ENCODE data around the gene CCR6. TPM values are rescaled to one million over a fixed set of nuclear protein-coding genes. Genes with fewer than 3 reads are reported as not detected.

The CCR6 gene
- polyA plus RNA-seq, 2 donors, result 0.27 TPM; not detected in 1

DNA sequence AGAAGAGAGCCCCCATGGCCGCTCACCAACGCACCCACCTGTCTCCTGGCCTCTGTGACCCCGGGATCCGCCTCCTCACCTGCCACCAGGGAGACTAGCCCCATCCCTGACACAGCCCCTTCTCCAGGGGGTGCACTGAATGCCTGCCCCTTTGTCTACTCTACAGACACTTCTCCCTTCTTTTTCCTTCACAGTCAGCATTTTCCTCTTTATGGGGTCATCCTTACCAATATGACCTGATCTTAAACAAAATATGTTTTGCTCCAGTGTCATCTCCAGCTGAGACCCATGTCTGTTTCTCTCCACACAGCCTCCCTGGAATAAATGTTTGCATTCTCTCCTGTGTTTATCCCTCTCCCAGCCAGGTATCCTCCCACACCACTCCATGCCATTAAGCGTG lies 14.6 kb upstream of the CCR6 start:
- WGBS, 2 donors, result 82 to 83% methylated on average over 5 of the region's 5 CpGs
- H3K9me3 ChIP-seq (ENCODE audit: control insufficient read depth in 2 of 2, insufficient read depth in 1 of 2, low read depth in 1 of 2, low read length in 1 of 2), result no peaks in the 10 kb centered on the region

GRCh38 chr6:167109651-167110050 lies 13.2 kb upstream of the CCR6 start:
- 39 to 57% methylated on average over 6 of the region's 6 CpGs for WGBS, 2 donors
- H3K4me3 ChIP-seq (ENCODE audit: low read depth in 1 of 2, low read length in 2 of 2), result no peak overlapping the region
- no peak overlapping the region for H3K27ac ChIP-seq (ENCODE audit: low read depth in 2 of 2, low read length in 1 of 2)
- peaks cover 0 to 2% of the 10 kb centered on the region in 2 donors for H3K4me1 ChIP-seq (ENCODE audit: control insufficient read depth in 2 of 2, insufficient read depth in 2 of 2, low read length in 1 of 2)
- no peaks in the 10 kb centered on the region for H3K9me3 ChIP-seq (ENCODE audit: control insufficient read depth in 2 of 2, insufficient read depth in 1 of 2, low read depth in 1 of 2, low read length in 1 of 2)
- H3K36me3 ChIP-seq (ENCODE audit: control insufficient read depth in 2 of 2, insufficient read depth in 2 of 2, low read length in 1 of 2), result no peaks in the 10 kb centered on the region
- H3K27me3 ChIP-seq (ENCODE audit: control insufficient read depth in 1 of 2, insufficient read depth in 2 of 2, low read length in 2 of 2), result no peaks in the 10 kb centered on the region

More for the DNA sequence above, 14.6 kb upstream of the CCR6 start:
- Histone ChIP-seq H3K36me3 (ENCODE audit: control insufficient read depth in 2 of 2, insufficient read depth in 2 of 2, low read length in 1 of 2) (no peaks in the 10 kb centered on the region), H3K4me3 (ENCODE audit: low read depth in 1 of 2, low read length in 2 of 2) (no peak overlapping the region), H3K27me3 (ENCODE audit: control insufficient read depth in 1 of 2, insufficient read depth in 2 of 2, low read length in 2 of 2) (no peaks in the 10 kb centered on the region), H3K27ac (ENCODE audit: low read depth in 2 of 2, low read length in 1 of 2) (no peak overlapping the region), H3K4me1 (ENCODE audit: control insufficient read depth in 2 of 2, insufficient read depth in 2 of 2, low read length in 1 of 2) (peaks cover 0 to 2% of the 10 kb centered on the region in 2 donors)

DNA sequence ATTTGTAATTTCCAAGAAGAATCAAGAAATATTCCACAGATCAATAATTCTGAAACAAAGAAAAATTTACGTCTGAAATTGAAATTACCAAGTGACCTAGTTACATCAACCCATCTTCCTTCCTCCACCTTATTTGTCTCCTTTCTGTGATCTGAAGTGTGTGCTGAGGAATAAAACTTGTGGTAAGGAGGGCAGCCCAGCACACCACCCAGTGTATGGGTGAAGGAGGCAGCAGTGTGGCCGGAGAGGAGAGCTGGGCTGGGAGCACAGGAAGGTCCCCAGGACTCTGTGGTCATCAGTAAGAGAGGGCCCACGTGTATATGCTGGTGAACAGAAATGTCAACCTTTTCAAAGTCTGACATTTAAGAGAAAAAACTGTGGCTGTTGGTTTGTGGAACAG lies 11.3 kb upstream of the CCR6 start:
- no peak overlapping the region for H3K27ac ChIP-seq (ENCODE audit: low read depth in 2 of 2, low read length in 1 of 2)
- no peaks in the 10 kb centered on the region for H3K9me3 ChIP-seq (ENCODE audit: control insufficient read depth in 2 of 2, insufficient read depth in 1 of 2, low read depth in 1 of 2, low read length in 1 of 2)
- WGBS, 2 donors, result 64 to 66% methylated on average over 3 of the region's 3 CpGs
- H3K4me1 ChIP-seq (ENCODE audit: control insufficient read depth in 2 of 2, insufficient read depth in 2 of 2, low read length in 1 of 2), result peaks cover 1 to 8% of the 10 kb centered on the region in 2 donors
- H3K4me3 ChIP-seq (ENCODE audit: low read depth in 1 of 2, low read length in 2 of 2), result no peak overlapping the region
- no peaks in the 10 kb centered on the region for H3K36me3 ChIP-seq (ENCODE audit: control insufficient read depth in 2 of 2, insufficient read depth in 2 of 2, low read length in 1 of 2)
- no peaks in the 10 kb centered on the region for H3K27me3 ChIP-seq (ENCODE audit: control insufficient read depth in 1 of 2, insufficient read depth in 2 of 2, low read length in 2 of 2)

DNA sequence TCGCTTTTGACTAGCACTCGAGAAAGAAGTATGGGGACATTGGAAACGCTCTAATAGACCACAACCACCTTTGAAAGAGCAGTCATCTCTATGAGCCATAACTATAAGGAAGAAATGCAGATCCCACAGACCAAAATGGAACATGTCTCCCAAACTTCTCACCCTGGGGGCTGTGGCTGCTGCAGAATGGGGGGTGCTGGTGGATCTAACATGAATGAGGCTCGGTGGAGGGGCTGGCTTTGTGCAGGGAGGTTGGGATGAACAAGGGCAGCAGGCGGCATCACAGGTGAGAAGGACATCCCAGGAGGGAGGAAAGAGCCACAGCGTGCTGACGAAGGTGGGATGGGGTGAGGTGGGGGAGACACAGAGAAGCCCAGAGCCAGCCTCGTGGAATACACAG lies 10.5 kb upstream of the CCR6 start:
- Histone ChIP-seq H3K27me3 (ENCODE audit: control insufficient read depth in 1 of 2, insufficient read depth in 2 of 2, low read length in 2 of 2) (no peaks in the 10 kb centered on the region), H3K9me3 (ENCODE audit: control insufficient read depth in 2 of 2, insufficient read depth in 1 of 2, low read depth in 1 of 2, low read length in 1 of 2) (peaks cover 0 to 3% of the 10 kb centered on the region in 2 donors), H3K27ac (ENCODE audit: low read depth in 2 of 2, low read length in 1 of 2) (no peak overlapping the region), H3K4me3 (ENCODE audit: low read depth in 1 of 2, low read length in 2 of 2) (no peak overlapping the region), H3K36me3 (ENCODE audit: control insufficient read depth in 2 of 2, insufficient read depth in 2 of 2, low read length in 1 of 2) (no peaks in the 10 kb centered on the region), H3K4me1 (ENCODE audit: control insufficient read depth in 2 of 2, insufficient read depth in 2 of 2, low read length in 1 of 2) (peaks cover 2 to 9% of the 10 kb centered on the region in 2 donors)
- WGBS, 2 donors, result 80 to 82% methylated on average over 8 of the region's 8 CpGs

DNA sequence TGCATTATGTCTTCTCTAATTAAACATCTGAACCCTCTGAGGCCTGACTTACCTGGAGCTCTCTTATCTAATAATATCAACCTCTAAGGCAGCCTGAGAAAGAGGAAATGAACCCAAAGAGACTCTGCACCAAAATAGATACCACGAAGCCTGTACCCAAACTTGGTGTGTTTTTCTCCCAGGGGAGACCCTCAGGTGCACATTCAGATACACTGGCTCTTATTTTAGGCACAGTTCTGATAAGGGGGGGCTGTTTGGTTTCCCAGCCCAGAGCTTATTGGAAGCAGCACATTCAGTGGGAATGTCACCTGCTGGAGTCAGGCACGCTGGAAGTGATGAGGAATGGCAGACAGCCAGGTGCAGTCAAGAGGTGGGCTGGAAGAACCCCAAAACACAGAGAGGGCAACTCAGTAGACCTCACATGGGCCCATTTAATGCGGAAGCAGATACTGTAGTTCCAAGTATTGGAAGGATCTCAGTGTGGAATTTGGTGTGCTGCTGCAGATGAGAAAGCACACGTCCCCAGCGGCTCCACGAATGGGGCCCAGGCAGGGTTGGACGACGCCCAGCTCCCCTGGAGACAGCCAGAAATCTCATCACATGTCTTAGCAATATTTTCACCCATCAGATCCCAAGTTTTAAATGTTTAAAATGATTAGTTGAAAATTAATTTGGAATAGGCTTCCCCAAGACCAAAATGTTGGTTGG lies 9.7 kb upstream of the CCR6 start:
- H3K4me3 ChIP-seq (ENCODE audit: low read depth in 1 of 2, low read length in 2 of 2), result no peak overlapping the region
- 63 to 70% methylated on average over 8 of the region's 8 CpGs for WGBS, 2 donors

GRCh38 chr6:167113935-167114910 lies 8.7 kb upstream of the CCR6 start:
- Histone ChIP-seq H3K4me3 (ENCODE audit: low read depth in 1 of 2, low read length in 2 of 2) (no peak overlapping the region), H3K36me3 (ENCODE audit: control insufficient read depth in 2 of 2, insufficient read depth in 2 of 2, low read length in 1 of 2) (no peaks in the 10 kb centered on the region), H3K4me1 (ENCODE audit: control insufficient read depth in 2 of 2, insufficient read depth in 2 of 2, low read length in 1 of 2) (peaks cover 3 to 9% of the 10 kb centered on the region in 2 donors), H3K27me3 (ENCODE audit: control insufficient read depth in 1 of 2, insufficient read depth in 2 of 2, low read length in 2 of 2) (no peaks in the 10 kb centered on the region), H3K27ac (ENCODE audit: low read depth in 2 of 2, low read length in 1 of 2) (no peak overlapping the region), H3K9me3 (ENCODE audit: control insufficient read depth in 2 of 2, insufficient read depth in 1 of 2, low read depth in 1 of 2, low read length in 1 of 2) (peaks cover 0 to 3% of the 10 kb centered on the region in 2 donors)
- 79 to 81% methylated on average over 25 of the region's 25 CpGs for WGBS, 2 donors

More for the DNA sequence above, 9.7 kb upstream of the CCR6 start:
- H3K36me3 ChIP-seq (ENCODE audit: control insufficient read depth in 2 of 2, insufficient read depth in 2 of 2, low read length in 1 of 2), result no peaks in the 10 kb centered on the region
- H3K4me1 ChIP-seq (ENCODE audit: control insufficient read depth in 2 of 2, insufficient read depth in 2 of 2, low read length in 1 of 2), result peaks cover 2 to 9% of the 10 kb centered on the region in 2 donors
- H3K27ac ChIP-seq (ENCODE audit: low read depth in 2 of 2, low read length in 1 of 2), result no peak overlapping the region
- peaks cover 0 to 3% of the 10 kb centered on the region in 2 donors for H3K9me3 ChIP-seq (ENCODE audit: control insufficient read depth in 2 of 2, insufficient read depth in 1 of 2, low read depth in 1 of 2, low read length in 1 of 2)
- H3K27me3 ChIP-seq (ENCODE audit: control insufficient read depth in 1 of 2, insufficient read depth in 2 of 2, low read length in 2 of 2), result no peaks in the 10 kb centered on the region

DNA sequence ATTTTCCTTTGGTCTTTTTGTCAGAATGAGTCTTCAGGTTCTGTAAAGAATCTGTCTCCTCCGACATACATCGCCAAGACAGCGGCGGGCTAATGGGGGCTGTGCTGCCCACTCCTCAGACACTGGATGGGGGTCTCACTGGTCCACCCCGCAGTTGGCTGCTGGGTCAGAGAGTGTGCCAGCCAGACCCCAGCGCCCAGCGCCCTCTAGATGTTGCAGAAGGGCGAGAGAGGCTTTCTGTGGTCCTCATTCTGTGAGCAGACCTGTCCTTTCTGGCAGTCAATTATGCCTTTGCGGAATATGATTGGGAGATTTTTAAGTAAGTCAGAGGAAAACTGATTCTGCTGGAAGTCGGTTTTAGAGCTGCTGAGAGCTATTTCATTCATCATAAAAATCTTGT lies 7.8 kb upstream of the CCR6 start:
- 81 to 87% methylated on average over 10 of the region's 10 CpGs for WGBS, 2 donors
- no peaks in the 10 kb centered on the region for H3K36me3 ChIP-seq (ENCODE audit: control insufficient read depth in 2 of 2, insufficient read depth in 2 of 2, low read length in 1 of 2)
- H3K4me3 ChIP-seq (ENCODE audit: low read depth in 1 of 2, low read length in 2 of 2), result no peak overlapping the region
- no peaks in the 10 kb centered on the region for H3K27me3 ChIP-seq (ENCODE audit: control insufficient read depth in 1 of 2, insufficient read depth in 2 of 2, low read length in 2 of 2)
- H3K4me1 ChIP-seq (ENCODE audit: control insufficient read depth in 2 of 2, insufficient read depth in 2 of 2, low read length in 1 of 2), result peaks cover 3 to 6% of the 10 kb centered on the region in 2 donors
- H3K27ac ChIP-seq (ENCODE audit: low read depth in 2 of 2, low read length in 1 of 2), result no peak overlapping the region
- peaks cover 0 to 3% of the 10 kb centered on the region in 2 donors for H3K9me3 ChIP-seq (ENCODE audit: control insufficient read depth in 2 of 2, insufficient read depth in 1 of 2, low read depth in 1 of 2, low read length in 1 of 2)

DNA sequence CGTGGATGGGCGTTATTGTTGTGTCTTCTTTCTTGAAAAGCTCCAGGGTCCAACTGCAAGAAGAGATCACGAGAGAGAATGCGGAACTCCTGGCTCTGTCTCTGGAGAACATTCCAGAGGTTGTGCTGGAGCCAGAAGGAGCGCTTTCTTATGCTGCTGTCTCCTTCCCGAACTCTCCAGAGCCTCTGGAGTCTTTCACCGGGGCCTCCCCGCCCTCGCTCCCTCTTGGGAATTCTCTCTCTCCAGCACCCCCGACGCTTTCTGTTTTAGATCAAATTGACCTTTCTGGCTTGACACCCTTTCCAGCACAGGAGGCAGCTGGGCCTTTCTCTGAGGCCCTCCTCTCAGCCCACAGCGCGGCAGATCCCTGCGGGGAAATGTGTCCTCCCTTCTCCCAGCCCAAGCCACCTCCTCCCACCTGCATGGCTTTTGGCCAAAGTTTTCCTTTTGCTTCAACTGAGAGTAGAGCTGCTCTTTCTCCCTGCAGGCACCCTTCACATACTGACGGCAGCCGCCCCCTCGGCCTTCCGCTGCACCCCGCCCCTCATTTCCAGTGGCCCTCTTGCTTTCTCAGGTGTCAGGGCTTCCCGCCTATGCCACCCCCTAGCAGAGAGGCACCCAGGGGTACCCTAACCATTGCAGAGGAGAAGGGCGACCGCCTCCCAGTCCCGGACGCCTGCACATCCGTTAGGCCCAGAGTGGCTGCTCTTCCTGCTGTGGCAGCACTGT lies 6.6 kb upstream of the CCR6 start:
- Histone ChIP-seq H3K27me3 (ENCODE audit: control insufficient read depth in 1 of 2, insufficient read depth in 2 of 2, low read length in 2 of 2) (no peaks in the 10 kb centered on the region), H3K27ac (ENCODE audit: low read depth in 2 of 2, low read length in 1 of 2) (no peak overlapping the region), H3K4me1 (ENCODE audit: control insufficient read depth in 2 of 2, insufficient read depth in 2 of 2, low read length in 1 of 2) (peaks cover 3 to 6% of the 10 kb centered on the region in 2 donors), H3K4me3 (ENCODE audit: low read depth in 1 of 2, low read length in 2 of 2) (peak overlapping the region in 1 of 2 donors; percentile 17), H3K9me3 (ENCODE audit: control insufficient read depth in 2 of 2, insufficient read depth in 1 of 2, low read depth in 1 of 2, low read length in 1 of 2) (peaks cover 0 to 3% of the 10 kb centered on the region in 2 donors), H3K36me3 (ENCODE audit: control insufficient read depth in 2 of 2, insufficient read depth in 2 of 2, low read length in 1 of 2) (no peaks in the 10 kb centered on the region)
- 41 to 44% methylated on average over 25 of the region's 25 CpGs for WGBS, 2 donors

DNA sequence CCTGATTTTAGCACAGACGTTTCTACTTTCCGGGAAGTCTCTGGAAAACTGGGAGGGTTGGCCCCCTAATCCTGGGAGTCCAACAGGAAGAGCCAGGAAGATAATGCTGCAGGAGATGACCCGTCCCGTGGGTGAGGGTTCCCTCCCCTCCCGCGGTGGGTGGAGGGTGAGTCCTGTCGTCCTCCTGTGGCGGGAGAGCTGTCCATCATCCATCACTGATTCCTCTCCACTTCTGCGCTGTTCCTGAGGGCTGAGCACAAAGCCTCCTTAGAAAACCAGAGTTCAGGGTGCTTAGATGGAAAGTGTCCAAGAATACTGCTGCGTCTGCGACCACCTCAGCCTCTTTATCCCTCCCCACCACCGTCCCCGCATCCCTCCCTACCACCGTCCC lies 6.1 kb upstream of the CCR6 start:
- Histone ChIP-seq H3K27me3 (ENCODE audit: control insufficient read depth in 1 of 2, insufficient read depth in 2 of 2, low read length in 2 of 2) (no peaks in the 10 kb centered on the region), H3K27ac (ENCODE audit: low read depth in 2 of 2, low read length in 1 of 2) (no peak overlapping the region), H3K4me1 (ENCODE audit: control insufficient read depth in 2 of 2, insufficient read depth in 2 of 2, low read length in 1 of 2) (peaks cover 3 to 6% of the 10 kb centered on the region in 2 donors), H3K9me3 (ENCODE audit: control insufficient read depth in 2 of 2, insufficient read depth in 1 of 2, low read depth in 1 of 2, low read length in 1 of 2) (peaks cover 0 to 3% of the 10 kb centered on the region in 2 donors), H3K36me3 (ENCODE audit: control insufficient read depth in 2 of 2, insufficient read depth in 2 of 2, low read length in 1 of 2) (no peaks in the 10 kb centered on the region), H3K4me3 (ENCODE audit: low read depth in 1 of 2, low read length in 2 of 2) (no peak overlapping the region)
- WGBS, 2 donors, result 70 to 81% methylated on average over 14 of the region's 14 CpGs
